ENCODE results near the gene SOX13.

- TF ChIP-seq EZH2 (IDR thresholded peaks at IDR 0.05; ENCODE audit: low read length): no peak
- TF ChIP-seq, protein P1, sequence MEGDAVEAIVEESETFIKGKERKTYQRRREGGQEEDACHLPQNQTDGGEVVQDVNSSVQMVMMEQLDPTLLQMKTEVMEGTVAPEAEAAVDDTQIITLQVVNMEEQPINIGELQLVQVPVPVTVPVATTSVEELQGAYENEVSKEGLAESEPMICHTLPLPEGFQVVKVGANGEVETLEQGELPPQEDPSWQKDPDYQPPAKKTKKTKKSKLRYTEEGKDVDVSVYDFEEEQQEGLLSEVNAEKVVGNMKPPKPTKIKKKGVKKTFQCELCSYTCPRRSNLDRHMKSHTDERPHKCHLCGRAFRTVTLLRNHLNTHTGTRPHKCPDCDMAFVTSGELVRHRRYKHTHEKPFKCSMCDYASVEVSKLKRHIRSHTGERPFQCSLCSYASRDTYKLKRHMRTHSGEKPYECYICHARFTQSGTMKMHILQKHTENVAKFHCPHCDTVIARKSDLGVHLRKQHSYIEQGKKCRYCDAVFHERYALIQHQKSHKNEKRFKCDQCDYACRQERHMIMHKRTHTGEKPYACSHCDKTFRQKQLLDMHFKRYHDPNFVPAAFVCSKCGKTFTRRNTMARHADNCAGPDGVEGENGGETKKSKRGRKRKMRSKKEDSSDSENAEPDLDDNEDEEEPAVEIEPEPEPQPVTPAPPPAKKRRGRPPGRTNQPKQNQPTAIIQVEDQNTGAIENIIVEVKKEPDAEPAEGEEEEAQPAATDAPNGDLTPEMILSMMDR (optimal IDR thresholded peaks at IDR 0.05 in 1 of 3, IDR thresholded peaks at IDR 0.05 in 1 of 3, conservative IDR thresholded peaks at IDR 0.05 in 1 of 3; ENCODE audit: extremely low read depth in 1 of 3, insufficient read depth in 2 of 3, low read length in 3 of 3): no peak
Observed at GRCh38 chr1:204147406-204148383, 74.8 kb downstream of the SOX13 start.
